GM23338 (cell line): ENCODE measurements around the gene CCL17. TPM values are rescaled to one million over a fixed set of nuclear protein-coding genes. Genes with fewer than 3 reads are reported as not detected.

Experiments
- ATAC-seq: fragments of 200-7000 bp; cut with Tn5 transposase; 3 replicates; pipeline ENCODE4 v1.9.1; 2020
- DNase-seq: peaks from one replicate; pipeline ENCODE4 v3.0.0-alpha.2; 2015; ENCODE audit warnings: low spot score
- H2AFZ ChIP-seq: fragments of 200-600 bp; sonication (generic); 2 replicates; pipeline ENCODE4 v1.8.0; 2016; ENCODE audit warnings: antibody characterized with exemption, mild to moderate bottlenecking, moderate library complexity
- H3F3A ChIP-seq: fragments of 200-600 bp; sonication (generic); replicated peaks from 2 replicates; pipeline ENCODE4 v1.8.0; 2017; ENCODE audit warnings: antibody characterized with exemption, mixed run types, low read depth
- H3K27ac ChIP-seq: fragments of 200-600 bp; sonication (generic); 2 replicates; pipeline ENCODE4 v1.6.1; 2016; ENCODE audit warnings: low read depth
- H3K27me3 ChIP-seq: fragments of 200-600 bp; sonication (generic); 2 replicates; pipeline ENCODE4 v1.8.0; 2016; ENCODE audit warnings: mild to moderate bottlenecking, mixed run types, moderate library complexity; ENCODE audit not compliant: insufficient read depth
- H3K36me3 ChIP-seq: fragments of 200-600 bp; sonication (generic); 2 replicates; pipeline ENCODE4 v1.8.0; 2016; ENCODE audit warnings: mild to moderate bottlenecking; ENCODE audit not compliant: insufficient read depth
- H3K4me1 ChIP-seq: fragments of 200-600 bp; sonication (generic); 2 replicates; pipeline ENCODE4 v1.8.0; 2016; ENCODE audit warnings: mild to moderate bottlenecking, moderate library complexity; ENCODE audit not compliant: insufficient read depth
- H3K4me2 ChIP-seq: fragments of 200-600 bp; sonication (generic); 2 replicates; pipeline ENCODE4 v1.7.1; 2017; ENCODE audit warnings: mixed run types
- H3K4me3 ChIP-seq: fragments of 200-600 bp; sonication (generic); 2 replicates; pipeline ENCODE4 v1.6.1; 2016; ENCODE audit warnings: mixed run types
- H3K79me2 ChIP-seq: fragments of 200-600 bp; sonication (generic); replicated peaks from 2 replicates; pipeline ENCODE4 v1.8.0; 2017; ENCODE audit warnings: mild to moderate bottlenecking; ENCODE audit not compliant: insufficient read depth
- H3K9me2 ChIP-seq: fragments of 200-600 bp; sonication (generic); 2 replicates; pipeline ENCODE4 v1.8.0; 2017; ENCODE audit not compliant: insufficient read depth
- H4K20me1 ChIP-seq: fragments of 200-600 bp; sonication (generic); replicated peaks from 2 replicates; pipeline ENCODE4 v1.8.0; 2017; ENCODE audit warnings: mild to moderate bottlenecking; ENCODE audit not compliant: insufficient read depth
- H3K27ac Mint-ChIP-seq: 2 replicates; pipeline ENCODE4 v1.8.0; 2020; ENCODE audit warnings: inconsistent platforms, mild to moderate bottlenecking, moderate library complexity, mixed read lengths
- H3K27me3 Mint-ChIP-seq: 3 replicates; pipeline ENCODE4 v1.8.0; 2022; ENCODE audit warnings: low read depth, mild to moderate bottlenecking, moderate library complexity, mixed read lengths, inconsistent platforms; ENCODE audit not compliant: insufficient read depth, poor library complexity
- H3K36me3 Mint-ChIP-seq: 3 replicates; pipeline ENCODE4 v1.8.0; 2021; ENCODE audit warnings: low read depth, mild to moderate bottlenecking, inconsistent platforms, moderate library complexity, mixed read lengths
- H3K4me1 Mint-ChIP-seq: 3 replicates; pipeline ENCODE4 v1.8.0; 2020; ENCODE audit warnings: mild to moderate bottlenecking, inconsistent platforms, mixed read lengths
- H3K4me3 Mint-ChIP-seq: 3 replicates; pipeline ENCODE4 v1.8.0; 2021; ENCODE audit warnings: moderate library complexity, mild to moderate bottlenecking, inconsistent platforms, mixed read lengths
- H3K9me3 Mint-ChIP-seq: 3 replicates; pipeline ENCODE4 v1.8.0; 2020; ENCODE audit warnings: moderate library complexity, mild to moderate bottlenecking, inconsistent platforms, mixed read lengths
- JUNB ChIP-seq: IDR thresholded peaks from one replicate; pipeline ENCODE4 v1.6.1; 2016; ENCODE audit warnings: antibody characterized with exemption; ENCODE audit not compliant: unreplicated experiment
- NANOG ChIP-seq: IDR thresholded peaks from 2 replicates; pipeline ENCODE4 v1.6.1; 2016; ENCODE audit warnings: antibody characterized with exemption, borderline replicate concordance
- POLR2AphosphoS5 ChIP-seq: IDR thresholded peaks from 2 replicates; pipeline ENCODE4 v1.6.1; 2016; ENCODE audit warnings: antibody characterized with exemption, low read depth
- REST ChIP-seq: IDR thresholded peaks from one replicate; pipeline ENCODE4 v1.6.1; 2018; ENCODE audit warnings: antibody characterized with exemption; ENCODE audit not compliant: unreplicated experiment
- STAT1 ChIP-seq: IDR thresholded peaks from one replicate; pipeline ENCODE4 v1.6.1; 2016; ENCODE audit warnings: antibody characterized with exemption; ENCODE audit not compliant: unreplicated experiment
- ZNF331 ChIP-seq: fragments of 250-450 bp; sonication (Bioruptor Pico); IDR thresholded peaks from 2 replicates; pipeline ENCODE4 v1.5.0; 2020; ENCODE audit warnings: low read depth, mild to moderate bottlenecking, moderate library complexity
- ZNF462 ChIP-seq: fragments of 250-450 bp; sonication (Bioruptor Pico); IDR thresholded peaks from 2 replicates; pipeline ENCODE4 v1.5.0; 2020; ENCODE audit warnings: mild to moderate bottlenecking, moderate library complexity
- polyA plus RNA-seq: library from polyadenylated mRNA; unstranded; fragments of >200 nt; fragmentation: Nextera tagmentation; extraction: Ambion mirVana; gene quantifications from 2 replicates; pipeline ENCODE4 v1.2.1, GENCODE V29; 2016
- total RNA-seq: library from RNA; depleted of rRNA; stranded (reverse); fragments of >200 nt; shearing (Covaris generic); gene quantifications from 2 replicates; pipeline ENCODE4 v1.2.3, GENCODE V29; 2014
- TF ChIP-seq, protein P1 (sequence below): IDR thresholded peaks from 2 replicates; pipeline ENCODE4 v1.6.1; 2016; ENCODE audit warnings: antibody characterized with exemption
- TF ChIP-seq, protein P2 (sequence below), 2 experiments: fragments of 200-600 bp in 1 of 2; sonication (generic) in 1 of 2; conservative IDR thresholded peaks; 2 replicates each; pipeline versions ENCODE4 v1.5.1 to v1.6.1; 2016 to 2017; ENCODE audit warnings: antibody characterized with exemption in 2 of 2, low read depth in 2 of 2, mild to moderate bottlenecking in 2 of 2, moderate library complexity in 1 of 2

CCL17 gene
- total and polyA plus RNA-seq, 2 experiments from 2014 or later, result not detected

DNA sequence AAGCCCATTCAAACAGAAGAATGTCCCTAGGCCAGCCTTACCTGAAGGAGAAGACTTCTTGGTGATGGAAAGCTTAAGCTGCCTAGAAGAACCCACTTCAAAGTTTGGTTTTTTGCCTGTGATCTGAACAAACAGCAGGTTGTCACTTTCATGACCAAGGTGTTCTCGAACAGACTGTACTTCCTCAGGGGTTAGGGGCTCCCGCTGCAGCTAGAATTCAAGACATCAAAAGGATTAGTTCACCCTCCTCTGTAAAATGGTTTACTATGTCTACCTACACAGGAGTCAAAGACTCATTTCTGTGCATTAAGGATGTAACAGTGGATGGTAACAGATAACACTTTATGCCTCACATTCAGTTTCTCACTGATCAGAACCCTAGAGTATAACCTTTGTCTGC is 29.4 kb downstream of the CCL17 start (continued):
- TF ChIP-seq, protein P1, sequence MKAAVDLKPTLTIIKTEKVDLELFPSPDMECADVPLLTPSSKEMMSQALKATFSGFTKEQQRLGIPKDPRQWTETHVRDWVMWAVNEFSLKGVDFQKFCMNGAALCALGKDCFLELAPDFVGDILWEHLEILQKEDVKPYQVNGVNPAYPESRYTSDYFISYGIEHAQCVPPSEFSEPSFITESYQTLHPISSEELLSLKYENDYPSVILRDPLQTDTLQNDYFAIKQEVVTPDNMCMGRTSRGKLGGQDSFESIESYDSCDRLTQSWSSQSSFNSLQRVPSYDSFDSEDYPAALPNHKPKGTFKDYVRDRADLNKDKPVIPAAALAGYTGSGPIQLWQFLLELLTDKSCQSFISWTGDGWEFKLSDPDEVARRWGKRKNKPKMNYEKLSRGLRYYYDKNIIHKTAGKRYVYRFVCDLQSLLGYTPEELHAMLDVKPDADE, result no peak
- TF ChIP-seq REST (no peak), NANOG (no peak), STAT1 (no peak)

DNA sequence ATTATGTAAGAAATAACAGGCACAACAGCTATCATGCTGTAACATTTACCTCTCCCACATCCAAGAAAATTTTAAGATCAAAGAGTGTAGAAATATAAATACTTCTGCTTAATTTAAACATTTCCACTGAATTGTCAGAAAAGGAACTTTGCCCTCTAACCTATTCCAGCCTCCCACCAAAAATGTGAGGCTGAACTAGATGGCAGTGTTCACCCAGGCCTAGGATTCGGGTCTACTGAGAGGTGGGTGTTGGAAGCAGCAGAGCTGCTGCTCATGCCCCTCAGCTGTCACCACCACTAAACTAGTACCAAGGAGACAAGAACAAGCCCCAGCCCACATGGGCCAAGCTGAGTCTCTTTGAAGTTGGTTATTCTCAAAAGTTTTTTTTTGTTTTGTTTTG is 31.3 kb downstream of the CCL17 start:
- H3K36me3 Mint-ChIP-seq, result peaks cover 78% of the 10 kb centered on the region
- TF ChIP-seq POLR2AphosphoS5, result no peak
- TF ChIP-seq, protein P2, sequence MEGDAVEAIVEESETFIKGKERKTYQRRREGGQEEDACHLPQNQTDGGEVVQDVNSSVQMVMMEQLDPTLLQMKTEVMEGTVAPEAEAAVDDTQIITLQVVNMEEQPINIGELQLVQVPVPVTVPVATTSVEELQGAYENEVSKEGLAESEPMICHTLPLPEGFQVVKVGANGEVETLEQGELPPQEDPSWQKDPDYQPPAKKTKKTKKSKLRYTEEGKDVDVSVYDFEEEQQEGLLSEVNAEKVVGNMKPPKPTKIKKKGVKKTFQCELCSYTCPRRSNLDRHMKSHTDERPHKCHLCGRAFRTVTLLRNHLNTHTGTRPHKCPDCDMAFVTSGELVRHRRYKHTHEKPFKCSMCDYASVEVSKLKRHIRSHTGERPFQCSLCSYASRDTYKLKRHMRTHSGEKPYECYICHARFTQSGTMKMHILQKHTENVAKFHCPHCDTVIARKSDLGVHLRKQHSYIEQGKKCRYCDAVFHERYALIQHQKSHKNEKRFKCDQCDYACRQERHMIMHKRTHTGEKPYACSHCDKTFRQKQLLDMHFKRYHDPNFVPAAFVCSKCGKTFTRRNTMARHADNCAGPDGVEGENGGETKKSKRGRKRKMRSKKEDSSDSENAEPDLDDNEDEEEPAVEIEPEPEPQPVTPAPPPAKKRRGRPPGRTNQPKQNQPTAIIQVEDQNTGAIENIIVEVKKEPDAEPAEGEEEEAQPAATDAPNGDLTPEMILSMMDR (conservative IDR thresholded peaks at IDR 0.05; ENCODE audit: low read depth in 2 of 2), result no peak
- no peak for TF ChIP-seq ZNF462 (CRISPR knock-in tag)
- no peak for TF ChIP-seq ZNF331 (CRISPR knock-in tag)
- no peak for TF ChIP-seq JUNB
- TF ChIP-seq STAT1, result no peak
- TF ChIP-seq, protein P1, result no peak

More for the DNA sequence above, 31.3 kb downstream of the CCL17 start:
- DNase-seq, result no peak
- Histone ChIP-seq H3K4me1 (no peaks in the 10 kb centered on the region), H2AFZ (no peak overlapping the region), H3K4me3 (no peak overlapping the region), H3K27ac (no peak overlapping the region), H3K36me3 (peaks cover 69% of the 10 kb centered on the region), H3F3A (no peaks in the 10 kb centered on the region), H3K9me2 (no peaks in the 10 kb centered on the region), H4K20me1 (peaks cover 7% of the 10 kb centered on the region), H3K79me2 (no peaks in the 10 kb centered on the region), H3K4me2 (no peak overlapping the region), H3K27me3 (no peaks in the 10 kb centered on the region)
- H3K4me1 Mint-ChIP-seq, result no peaks in the 10 kb centered on the region
- H3K9me3 Mint-ChIP-seq, result peaks cover 10% of the 10 kb centered on the region
- no peak overlapping the region for H3K27ac Mint-ChIP-seq
- H3K4me3 Mint-ChIP-seq, result no peak overlapping the region
- H3K27me3 Mint-ChIP-seq, result peaks cover 4% of the 10 kb centered on the region
- ATAC-seq, result no peak
